Measurements from ENCODE around the gene PTPRM.

PTPRM gene

GRCh38 chr18:7566567-7567473, at the start of gene PTPRM:
Gene PTPRM (plus strand): TSS chr18:7567316. CDS start chr18:7567819, 503 bp downstream.
- peak; percentile 73 for DNase-seq

- no peak for DNase-seq
These were observed 49.3 kb upstream of the PTPRM start for GRCh38 chr18:7517852-7518251.

GRCh38 chr18:7520200-7520785, 46.8 kb upstream of the PTPRM start:
- DNase-seq = no peak

GRCh38 chr18:7521226-7521856, 45.8 kb upstream of the PTPRM start:
- no peak for DNase-seq

GRCh38 chr18:7523772-7524171, 43.3 kb upstream of the PTPRM start:
- DNase-seq = no peak

GRCh38 chr18:7524786-7525185, 42.3 kb upstream of the PTPRM start:
- DNase-seq = no peak

GRCh38 chr18:7532942-7533341, 34.2 kb upstream of the PTPRM start:
- no peak for DNase-seq

- DNase-seq = no peak
These were observed 31.5 kb upstream of the PTPRM start for GRCh38 chr18:7535436-7536205.

GRCh38 chr18:7537145-7537544, 30.0 kb upstream of the PTPRM start:
- DNase-seq = no peak

GRCh38 chr18:7541835-7542234, 25.3 kb upstream of the PTPRM start:
- DNase-seq = no peak

- no peak for DNase-seq
These were observed 22.4 kb upstream of the PTPRM start for GRCh38 chr18:7544686-7545085.

- DNase-seq = no peak
These were observed 21.4 kb upstream of the PTPRM start for GRCh38 chr18:7545734-7546133.

GRCh38 chr18:7548221-7548620, 18.9 kb upstream of the PTPRM start:
- no peak for DNase-seq

- DNase-seq = no peak
These were observed 18.4 kb upstream of the PTPRM start for GRCh38 chr18:7548721-7549120.

GRCh38 chr18:7557973-7558372, 9.1 kb upstream of the PTPRM start:
- no peak for DNase-seq

GRCh38 chr18:7558769-7559168, 8.3 kb upstream of the PTPRM start:
- DNase-seq = no peak

GRCh38 chr18:7559709-7560319, 7.3 kb upstream of the PTPRM start:
- DNase-seq = no peak

- DNase-seq = no peak
These were observed 5.1 kb upstream of the PTPRM start for GRCh38 chr18:7561909-7562460.

- no peak for DNase-seq
These were observed 4.6 kb upstream of the PTPRM start for GRCh38 chr18:7562491-7562890.

GRCh38 chr18:7565677-7566076, 1.4 kb upstream of the PTPRM start:
- no peak for DNase-seq

GRCh38 chr18:7566244-7566566, 911 bp upstream of the PTPRM start:
- DNase-seq = no peak
